Activated CD4-positive, alpha-beta memory T cell treated with anti-CD3 and anti-CD28 coated beads for 36 hours (primary cell): ENCODE data around the gene LAMC2. TPM values are rescaled to one million over a fixed set of nuclear protein-coding genes. Genes with fewer than 3 reads are reported as not detected.

Experiments
- CTCF ChIA-PET: fragments of 350-600 bp; sonication (Branson Sonifier 250); formaldehyde crosslinking; loops from one replicate; lab custom pipeline; 2021; ENCODE audit warnings: antibody characterized with exemption, inconsistent platforms; lab: Charles Lee
- POLR2A ChIA-PET: fragments of 350-600 bp; sonication (Branson Sonifier 250); formaldehyde crosslinking; loops from one replicate; lab custom pipeline; 2021; ENCODE audit warnings: antibody characterized with exemption; lab: Charles Lee
- DNase-seq: peaks from one replicate; pipeline ENCODE4 v3.0.0-alpha.2; 2020
- H3K27ac Mint-ChIP-seq: one replicate; pipeline ENCODE4 v1.8.0; 2021; ENCODE audit warnings: mixed read lengths
- H3K27me3 Mint-ChIP-seq: one replicate; pipeline ENCODE4 v1.8.0; 2021; ENCODE audit warnings: mixed read lengths
- H3K36me3 Mint-ChIP-seq: one replicate; pipeline ENCODE4 v1.8.0; 2021; ENCODE audit warnings: mixed read lengths
- H3K4me1 Mint-ChIP-seq: one replicate; pipeline ENCODE4 v1.8.0; 2021; ENCODE audit warnings: low read depth, mixed read lengths
- H3K4me3 Mint-ChIP-seq: one replicate; pipeline ENCODE4 v1.8.0; 2021; ENCODE audit warnings: mild to moderate bottlenecking, mixed read lengths
- H3K9me3 Mint-ChIP-seq: one replicate; pipeline ENCODE4 v1.8.0; 2021; ENCODE audit warnings: mixed read lengths
- intact Hi-C: fragments of 100-400 bp; cut with micrococcal nuclease; formaldehyde crosslinking; loops from one replicate; pipeline ENCODE4 v1.15.1; 2023
- total RNA-seq, 2 experiments: library from RNA; stranded (reverse); gene quantifications; one replicate each; pipeline ENCODE4 v1.2.3, GENCODE V29; 2021

The LAMC2 gene
- total RNA-seq, 2 experiments from 2014 or later, result not detected

- ChIA-PET CTCF (no interaction called here), POLR2A (no interaction called here)
- Mint-ChIP-seq H3K36me3 (no peaks in the 10 kb centered on the region), H3K4me3 (no peak overlapping the region), H3K27me3 (peaks cover 9% of the 10 kb centered on the region), H3K4me1 (no peaks in the 10 kb centered on the region), H3K9me3 (no peaks in the 10 kb centered on the region), H3K27ac (no peak overlapping the region)
- intact Hi-C loops, result no loop called here
- no peak for DNase-seq
Measured at GRCh38 chr1:183243161-183244050, 57.3 kb downstream of the LAMC2 start.

GRCh38 chr1:183244466-183244865, 58.4 kb downstream of the LAMC2 start:
- Mint-ChIP-seq H3K36me3 (no peaks in the 10 kb centered on the region), H3K27me3 (peaks cover 12% of the 10 kb centered on the region), H3K27ac (no peak overlapping the region), H3K4me3 (no peak overlapping the region), H3K9me3 (no peaks in the 10 kb centered on the region), H3K4me1 (no peaks in the 10 kb centered on the region)
- CTCF ChIA-PET, result no interaction called here
- no peak for DNase-seq
- POLR2A ChIA-PET, result no interaction called here
- intact Hi-C loops, result no loop called here

GRCh38 chr1:183245357-183245756, 59.3 kb downstream of the LAMC2 start:
- no peak for DNase-seq
- Mint-ChIP-seq H3K4me1 (no peaks in the 10 kb centered on the region), H3K27me3 (peaks cover 14% of the 10 kb centered on the region), H3K4me3 (no peak overlapping the region), H3K27ac (no peak overlapping the region), H3K36me3 (no peaks in the 10 kb centered on the region), H3K9me3 (no peaks in the 10 kb centered on the region)
- intact Hi-C loops, result no loop called here
- CTCF ChIA-PET, result no interaction called here
- POLR2A ChIA-PET, result no interaction called here

GRCh38 chr1:183246436-183246835, 60.4 kb downstream of the LAMC2 start:
- ChIA-PET POLR2A (no interaction called here), CTCF (interaction anchor here (1.0 kb wide), 1 partner anchor 8 kb away, joined by 3 read pairs; no protein-coding TSS in a partner anchor)
- H3K27me3 Mint-ChIP-seq, result peaks cover 11% of the 10 kb centered on the region
- H3K9me3 Mint-ChIP-seq, result no peaks in the 10 kb centered on the region
- intact Hi-C loops, result no loop called here
- no peak for DNase-seq
- H3K36me3 Mint-ChIP-seq, result no peaks in the 10 kb centered on the region
- no peak overlapping the region for H3K27ac Mint-ChIP-seq
- H3K4me3 Mint-ChIP-seq, result no peak overlapping the region
- H3K4me1 Mint-ChIP-seq, result no peaks in the 10 kb centered on the region

- Mint-ChIP-seq H3K36me3 (no peaks in the 10 kb centered on the region), H3K9me3 (no peaks in the 10 kb centered on the region), H3K27me3 (peaks cover 13% of the 10 kb centered on the region), H3K4me1 (no peaks in the 10 kb centered on the region), H3K4me3 (no peak overlapping the region), H3K27ac (no peak overlapping the region)
- DNase-seq, result no peak
- CTCF ChIA-PET, result interaction anchor here (1.0 kb wide), 1 partner anchor 8 kb away, joined by 3 read pairs; no protein-coding TSS in a partner anchor
- intact Hi-C loops, result no loop called here
- POLR2A ChIA-PET, result no interaction called here
Measured at GRCh38 chr1:183247066-183247465, 61.0 kb downstream of the LAMC2 start.

- H3K4me1 Mint-ChIP-seq, result no peaks in the 10 kb centered on the region
- CTCF ChIA-PET, result interaction anchor here (1.0 kb wide), 1 partner anchor 9 kb away, joined by 3 read pairs; no protein-coding TSS in a partner anchor
Measured at GRCh38 chr1:183247484-183247883, 61.4 kb downstream of the LAMC2 start.

GRCh38 chr1:183247931-183248330, 61.9 kb downstream of the LAMC2 start:
- intact Hi-C loops, result no loop called here
- Mint-ChIP-seq H3K27me3 (peaks cover 13% of the 10 kb centered on the region), H3K4me1 (no peaks in the 10 kb centered on the region), H3K36me3 (no peaks in the 10 kb centered on the region), H3K27ac (no peak overlapping the region), H3K9me3 (no peaks in the 10 kb centered on the region), H3K4me3 (no peak overlapping the region)
- POLR2A ChIA-PET, result no interaction called here
- CTCF ChIA-PET, result no interaction called here
- no peak for DNase-seq

More at GRCh38 chr1:183247484-183247883, 61.4 kb downstream of the LAMC2 start:
- H3K27me3 Mint-ChIP-seq, result peaks cover 13% of the 10 kb centered on the region
- DNase-seq, result no peak
- no peak overlapping the region for H3K27ac Mint-ChIP-seq
- no peaks in the 10 kb centered on the region for H3K36me3 Mint-ChIP-seq
- POLR2A ChIA-PET, result no interaction called here
- intact Hi-C loops, result no loop called here
- no peaks in the 10 kb centered on the region for H3K9me3 Mint-ChIP-seq
- no peak overlapping the region for H3K4me3 Mint-ChIP-seq

GRCh38 chr1:183248989-183249691, 63.1 kb downstream of the LAMC2 start:
- POLR2A ChIA-PET, result no interaction called here
- no peaks in the 10 kb centered on the region for H3K9me3 Mint-ChIP-seq
- intact Hi-C loops, result no loop called here
- no peak overlapping the region for H3K27ac Mint-ChIP-seq
- H3K36me3 Mint-ChIP-seq, result no peaks in the 10 kb centered on the region
- no peaks in the 10 kb centered on the region for H3K4me1 Mint-ChIP-seq
- H3K4me3 Mint-ChIP-seq, result no peak overlapping the region
- H3K27me3 Mint-ChIP-seq, result peaks cover 11% of the 10 kb centered on the region
- no peak for DNase-seq
- CTCF ChIA-PET, result no interaction called here

- H3K4me1 Mint-ChIP-seq, result no peaks in the 10 kb centered on the region
- H3K36me3 Mint-ChIP-seq, result no peaks in the 10 kb centered on the region
- CTCF ChIA-PET, result no interaction called here
- no peaks in the 10 kb centered on the region for H3K9me3 Mint-ChIP-seq
- intact Hi-C loops, result no loop called here
- H3K27ac Mint-ChIP-seq, result no peak overlapping the region
- no peak overlapping the region for H3K4me3 Mint-ChIP-seq
- no peak for DNase-seq
- POLR2A ChIA-PET, result no interaction called here
- peaks cover 11% of the 10 kb centered on the region for H3K27me3 Mint-ChIP-seq
Measured at GRCh38 chr1:183249941-183250452, 63.9 kb downstream of the LAMC2 start.

- no peak overlapping the region for H3K27ac Mint-ChIP-seq
- POLR2A ChIA-PET, result no interaction called here
- no peak for DNase-seq
- intact Hi-C loops, result no loop called here
- H3K4me1 Mint-ChIP-seq, result no peaks in the 10 kb centered on the region
- CTCF ChIA-PET, result no interaction called here
- H3K4me3 Mint-ChIP-seq, result no peak overlapping the region
- peaks cover 9% of the 10 kb centered on the region for H3K27me3 Mint-ChIP-seq
- no peaks in the 10 kb centered on the region for H3K36me3 Mint-ChIP-seq
- no peaks in the 10 kb centered on the region for H3K9me3 Mint-ChIP-seq
Measured at GRCh38 chr1:183251101-183251958, 65.3 kb downstream of the LAMC2 start.

GRCh38 chr1:183251959-183252450, 65.9 kb downstream of the LAMC2 start:
- no peak overlapping the region for H3K4me3 Mint-ChIP-seq
- ChIA-PET POLR2A (no interaction called here), CTCF (no interaction called here)
- H3K36me3 Mint-ChIP-seq, result no peaks in the 10 kb centered on the region
- H3K27me3 Mint-ChIP-seq, result peaks cover 9% of the 10 kb centered on the region
- intact Hi-C loops, result no loop called here
- no peak overlapping the region for H3K27ac Mint-ChIP-seq
- H3K9me3 Mint-ChIP-seq, result no peaks in the 10 kb centered on the region
- no peak for DNase-seq
- no peaks in the 10 kb centered on the region for H3K4me1 Mint-ChIP-seq
